Measurements from ENCODE around the gene CADM2. TPM values are rescaled to one million over a fixed set of nuclear protein-coding genes. Genes with fewer than 3 reads are reported as not detected.

Gene CADM2
- total RNA-seq, 1 experiment from 2014 or later, result 3.7 TPM

DNA sequence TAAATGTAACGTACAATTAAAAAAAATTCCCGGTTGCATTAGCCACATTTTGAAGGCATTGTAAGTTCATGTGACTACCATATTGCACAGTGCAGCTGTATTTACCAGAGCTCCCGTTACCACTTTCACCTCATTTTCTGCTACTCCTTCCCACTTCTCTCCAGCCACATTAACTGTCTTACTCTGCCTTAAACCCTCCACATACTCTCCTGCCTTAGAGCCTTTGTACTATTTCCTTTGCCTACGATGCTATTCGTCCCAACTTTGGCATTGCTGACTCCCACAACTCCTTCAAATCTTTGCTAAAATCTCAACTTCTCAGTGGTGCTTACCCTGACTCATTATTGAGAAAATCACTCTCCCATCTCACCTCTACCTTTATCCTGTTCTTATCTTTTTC is 115.2 kb downstream of the CADM2 start:
- Histone ChIP-seq H3K4me1 (ENCODE audit: insufficient read depth, low read length, poor library complexity, severe bottlenecking) (no peaks in the 10 kb centered on the region), H3K27me3 (replicated peaks; ENCODE audit: insufficient read depth, low read depth, low read length, poor library complexity) (no peaks in the 10 kb centered on the region), H3K27ac (ENCODE audit: low read depth, low read length, poor library complexity, severe bottlenecking) (no peak overlapping the region), H3K4me3 (ENCODE audit: low read depth, low read length, poor library complexity, severe bottlenecking) (no peak overlapping the region), H3K36me3 (ENCODE audit: insufficient read depth, low read length, poor library complexity, severe bottlenecking) (no peaks in the 10 kb centered on the region), H3K9me3 (ENCODE audit: low read depth, low read length, poor library complexity, severe bottlenecking) (no peaks in the 10 kb centered on the region)
- ChIA-PET CTCF (no interaction called here), POLR2A (ENCODE audit: low non-redundant PET) (no interaction called here)
- intact Hi-C loops (cut with micrococcal nuclease; ENCODE audit: unreplicated experiment), result no loop called here
- BruUV-seq (replicated peaks), result no TSS peak
- DNase-seq (ENCODE audit: low spot score), result no peak
- TF ChIP-seq, protein P1, sequence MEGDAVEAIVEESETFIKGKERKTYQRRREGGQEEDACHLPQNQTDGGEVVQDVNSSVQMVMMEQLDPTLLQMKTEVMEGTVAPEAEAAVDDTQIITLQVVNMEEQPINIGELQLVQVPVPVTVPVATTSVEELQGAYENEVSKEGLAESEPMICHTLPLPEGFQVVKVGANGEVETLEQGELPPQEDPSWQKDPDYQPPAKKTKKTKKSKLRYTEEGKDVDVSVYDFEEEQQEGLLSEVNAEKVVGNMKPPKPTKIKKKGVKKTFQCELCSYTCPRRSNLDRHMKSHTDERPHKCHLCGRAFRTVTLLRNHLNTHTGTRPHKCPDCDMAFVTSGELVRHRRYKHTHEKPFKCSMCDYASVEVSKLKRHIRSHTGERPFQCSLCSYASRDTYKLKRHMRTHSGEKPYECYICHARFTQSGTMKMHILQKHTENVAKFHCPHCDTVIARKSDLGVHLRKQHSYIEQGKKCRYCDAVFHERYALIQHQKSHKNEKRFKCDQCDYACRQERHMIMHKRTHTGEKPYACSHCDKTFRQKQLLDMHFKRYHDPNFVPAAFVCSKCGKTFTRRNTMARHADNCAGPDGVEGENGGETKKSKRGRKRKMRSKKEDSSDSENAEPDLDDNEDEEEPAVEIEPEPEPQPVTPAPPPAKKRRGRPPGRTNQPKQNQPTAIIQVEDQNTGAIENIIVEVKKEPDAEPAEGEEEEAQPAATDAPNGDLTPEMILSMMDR (conservative IDR thresholded peaks at IDR 0.05; ENCODE audit: low read depth, low read length), result no peak
- TF ChIP-seq EZH2 (IDR thresholded peaks at IDR 0.05; ENCODE audit: borderline replicate concordance, low read depth, low read length, poor library complexity, severe bottlenecking), result no peak

DNA sequence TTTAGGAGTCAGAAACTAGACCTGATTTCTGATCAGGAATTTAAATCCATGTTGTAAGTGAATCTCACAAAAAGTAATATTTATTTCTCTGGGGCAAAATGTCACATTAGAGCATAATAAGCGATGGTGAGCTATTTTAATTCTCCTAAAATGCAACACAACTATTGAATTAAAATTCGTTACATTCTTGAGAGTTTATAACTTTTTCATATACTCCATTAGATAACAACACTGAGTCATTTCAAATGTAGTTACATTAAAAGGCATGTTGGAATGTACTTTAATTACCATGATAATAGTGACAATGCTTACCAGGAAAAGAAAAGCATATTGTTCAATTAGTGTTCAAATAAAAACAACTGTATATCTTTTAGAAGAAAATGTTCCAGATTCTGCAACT is 116.9 kb downstream of the CADM2 start:
- ChIA-PET CTCF (no interaction called here), POLR2A (ENCODE audit: low non-redundant PET) (no interaction called here)
- Histone ChIP-seq H3K4me3 (ENCODE audit: low read depth, low read length, poor library complexity, severe bottlenecking) (no peak overlapping the region), H3K9me3 (ENCODE audit: low read depth, low read length, poor library complexity, severe bottlenecking) (no peaks in the 10 kb centered on the region), H3K27me3 (replicated peaks; ENCODE audit: insufficient read depth, low read depth, low read length, poor library complexity) (no peaks in the 10 kb centered on the region), H3K27ac (ENCODE audit: low read depth, low read length, poor library complexity, severe bottlenecking) (no peak overlapping the region), H3K36me3 (ENCODE audit: insufficient read depth, low read length, poor library complexity, severe bottlenecking) (no peaks in the 10 kb centered on the region), H3K4me1 (ENCODE audit: insufficient read depth, low read length, poor library complexity, severe bottlenecking) (no peaks in the 10 kb centered on the region)
- BruUV-seq (replicated peaks), result no TSS peak
- TF ChIP-seq, protein P1 (conservative IDR thresholded peaks at IDR 0.05; ENCODE audit: low read depth, low read length), result no peak
- TF ChIP-seq EZH2 (IDR thresholded peaks at IDR 0.05; ENCODE audit: borderline replicate concordance, low read depth, low read length, poor library complexity, severe bottlenecking), result no peak
- no peak for DNase-seq (ENCODE audit: low spot score)
- intact Hi-C loops (cut with micrococcal nuclease; ENCODE audit: unreplicated experiment), result no loop called here

DNA sequence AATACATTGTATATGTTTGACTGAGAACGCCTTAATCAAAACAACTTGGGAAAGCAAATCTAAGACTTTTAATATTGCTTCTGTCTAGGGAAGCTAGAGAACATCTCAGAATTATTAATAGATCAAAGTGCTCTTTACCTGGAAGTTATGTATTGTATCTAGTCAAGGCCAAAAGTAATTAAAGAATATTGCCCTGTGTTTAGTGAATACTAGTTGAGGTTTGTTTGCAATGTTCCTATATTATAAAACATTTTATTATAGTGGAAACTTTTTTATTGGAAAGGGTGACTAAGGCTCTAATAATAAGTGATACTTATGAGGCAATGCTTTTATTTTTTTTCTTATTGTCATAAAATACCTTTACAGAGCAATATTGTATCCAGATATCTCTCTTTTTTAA is 118.2 kb downstream of the CADM2 start:
- intact Hi-C loops (cut with micrococcal nuclease; ENCODE audit: unreplicated experiment), result no loop called here
- ChIA-PET CTCF (no interaction called here), POLR2A (ENCODE audit: low non-redundant PET) (no interaction called here)
- H3K4me1 ChIP-seq (ENCODE audit: insufficient read depth, low read length, poor library complexity, severe bottlenecking), result no peaks in the 10 kb centered on the region
- no peaks in the 10 kb centered on the region for H3K9me3 ChIP-seq (ENCODE audit: low read depth, low read length, poor library complexity, severe bottlenecking)
- no peaks in the 10 kb centered on the region for H3K36me3 ChIP-seq (ENCODE audit: insufficient read depth, low read length, poor library complexity, severe bottlenecking)
- TF ChIP-seq EZH2 (IDR thresholded peaks at IDR 0.05; ENCODE audit: borderline replicate concordance, low read depth, low read length, poor library complexity, severe bottlenecking), result no peak
- TF ChIP-seq, protein P1 (conservative IDR thresholded peaks at IDR 0.05; ENCODE audit: low read depth, low read length), result no peak
- H3K27me3 ChIP-seq (replicated peaks; ENCODE audit: insufficient read depth, low read depth, low read length, poor library complexity), result no peaks in the 10 kb centered on the region
- no peak for DNase-seq (ENCODE audit: low spot score)
- no peak overlapping the region for H3K4me3 ChIP-seq (ENCODE audit: low read depth, low read length, poor library complexity, severe bottlenecking)
- BruUV-seq (replicated peaks), result no TSS peak
- no peak overlapping the region for H3K27ac ChIP-seq (ENCODE audit: low read depth, low read length, poor library complexity, severe bottlenecking)

All from A673 (cell line).